Endothelial cell of umbilical vein (primary cell): ENCODE measurements around the gene FRMD6. TPM values are rescaled to one million over a fixed set of nuclear protein-coding genes. Genes with fewer than 3 reads are reported as not detected.

Experiments
- BruUV-seq: library from RNA; stranded (reverse); fragments of 400-500 nt; replicated peaks from 2 replicates; lab custom pipeline; 2021; lab: Mats Ljungman, UMichigan
- CTCF ChIA-PET: fragments of 300-600, 350-600 bp; sonication (Branson Sonifier 250); formaldehyde crosslinking; loops from one replicate; lab custom pipeline; 2021; ENCODE audit warnings: antibody characterized with exemption, inconsistent platforms; lab: Charles Lee
- POLR2A ChIA-PET: fragments of 300-600, 350-600 bp; sonication (Branson Sonifier 250); formaldehyde crosslinking; loops from one replicate; lab custom pipeline; 2021; ENCODE audit warnings: antibody characterized with exemption, inconsistent platforms; lab: Charles Lee
- DNase-seq: peaks from one replicate; pipeline ENCODE4 v3.0.0-alpha.2; 2011; ENCODE audit warnings: low read depth, low spot score
- FAIRE-seq: peaks from 2 replicates; lab custom pipeline; 2011; peaks lifted over from hg19 to GRCh38; lab: Jason Lieb, UNC
- H2AFZ ChIP-seq: 2 replicates; pipeline ENCODE4 v1.6.0; 2012; ENCODE audit warnings: low read depth, low read length, control low read depth, inconsistent platforms
- H3K27ac ChIP-seq: 2 replicates; pipeline ENCODE4 v1.5.1; 2011; ENCODE audit warnings: low read depth, mild to moderate bottlenecking, control low read depth, low read length, moderate library complexity; ENCODE audit not compliant: insufficient read depth
- H3K27me3 ChIP-seq, 2 experiments: 2 replicates each; pipeline versions ENCODE4 v1.6.0 to v1.6.1; 2011; ENCODE audit warnings: low read length in 2 of 2, mixed read lengths in 1 of 2; ENCODE audit not compliant: control insufficient read depth in 2 of 2, insufficient read depth in 2 of 2
- H3K36me3 ChIP-seq, 2 experiments: 2 replicates in 1 of 2; 3 replicates in 1 of 2; pipeline ENCODE4 v1.5.1; 2011; ENCODE audit warnings: low read length in 2 of 2, mild to moderate bottlenecking in 1 of 2, moderate library complexity in 1 of 2; ENCODE audit not compliant: control insufficient read depth in 2 of 2, insufficient read depth in 2 of 2; ENCODE audit errors: extremely low read depth in 1 of 2
- H3K4me1 ChIP-seq: 3 replicates; pipeline ENCODE4 v1.5.1; 2011; ENCODE audit warnings: mild to moderate bottlenecking, low read length; ENCODE audit not compliant: control insufficient read depth, insufficient read depth; ENCODE audit errors: extremely low read depth
- H3K4me2 ChIP-seq: 2 replicates; pipeline ENCODE4 v1.6.1; 2011; ENCODE audit warnings: low read length, control low read depth, mixed read lengths; ENCODE audit not compliant: insufficient read depth
- H3K4me3 ChIP-seq, 3 experiments: fragments of 200-600 bp in 1 of 3; sonication (generic), shearing (Covaris generic) in 1 of 3; replicated peaks in 1 of 3; 2 replicates each; pipeline ENCODE4 v1.5.1; 2011 to 2016; ENCODE audit warnings: control low read depth in 3 of 3, low read length in 3 of 3, mild to moderate bottlenecking in 2 of 3, inconsistent platforms in 1 of 3, low read depth in 1 of 3, moderate library complexity in 1 of 3; ENCODE audit not compliant: insufficient read depth in 1 of 3
- H3K79me2 ChIP-seq: 2 replicates; pipeline ENCODE4 v1.6.0; 2012; ENCODE audit warnings: low read length, inconsistent platforms; ENCODE audit not compliant: control insufficient read depth, insufficient read depth
- H3K9ac ChIP-seq: replicated peaks from 2 replicates; pipeline ENCODE3; 2011; ENCODE audit warnings: low read length, control low read depth; ENCODE audit not compliant: insufficient read depth; ENCODE audit errors: extremely low read depth
- H3K9me1 ChIP-seq: replicated peaks from 3 replicates; pipeline ENCODE4 v1.6.0; 2011; ENCODE audit warnings: mild to moderate bottlenecking, low read length; ENCODE audit not compliant: control insufficient read depth, insufficient read depth; ENCODE audit errors: extremely low read depth
- H3K9me3 ChIP-seq: replicated peaks from 2 replicates; pipeline ENCODE4 v1.5.1; 2012; ENCODE audit warnings: low read length, inconsistent platforms; ENCODE audit not compliant: control insufficient read depth, insufficient read depth
- H4K20me1 ChIP-seq: replicated peaks from 2 replicates; pipeline ENCODE3; 2011; ENCODE audit warnings: mild to moderate bottlenecking, low read length; ENCODE audit not compliant: control insufficient read depth, insufficient read depth; ENCODE audit errors: extremely low read depth
- EZH2 ChIP-seq: IDR thresholded peaks from 2 replicates; pipeline ENCODE4 v1.6.1; 2012; ENCODE audit warnings: borderline replicate concordance, low read depth, mild to moderate bottlenecking, moderate library complexity, low read length, inconsistent platforms; ENCODE audit not compliant: severe bottlenecking
- FOS ChIP-seq: IDR thresholded peaks from 2 replicates; pipeline ENCODE4 v1.6.1; 2011; ENCODE audit warnings: mild to moderate bottlenecking, low read length, moderate library complexity, borderline replicate concordance; ENCODE audit not compliant: insufficient read depth
- GATA2 ChIP-seq: IDR thresholded peaks from 2 replicates; pipeline ENCODE4 v1.7.0; 2011; ENCODE audit warnings: low read depth, mild to moderate bottlenecking, moderate library complexity, mixed read lengths, low read length; ENCODE audit not compliant: insufficient read length, insufficient read depth
- JUN ChIP-seq: IDR thresholded peaks from 2 replicates; pipeline ENCODE4 v1.6.1; 2011; ENCODE audit warnings: borderline replicate concordance, low read depth; ENCODE audit not compliant: insufficient read length, insufficient read depth
- MYC ChIP-seq: IDR thresholded peaks from one replicate; pipeline ENCODE4 v1.6.1; 2011; ENCODE audit warnings: mild to moderate bottlenecking, low read depth, low read length
- POLR2A ChIP-seq: IDR thresholded peaks from 2 replicates; pipeline ENCODE4 v1.6.1; 2012; ENCODE audit warnings: low read depth, mild to moderate bottlenecking, control low read depth, low read length
- POLR2AphosphoS5 ChIP-seq: IDR thresholded peaks from 2 replicates; pipeline ENCODE4 v1.6.1; 2012; ENCODE audit warnings: low read depth, mild to moderate bottlenecking, control low read depth, low read length, moderate library complexity; ENCODE audit not compliant: insufficient read depth
- dilution Hi-C: fragments of 300-500 bp; cut with MboI; formaldehyde crosslinking; loops from one replicate; pipeline ENCODE4 v1.15.0; 2019; ENCODE audit warnings: low sequenced_read_pairs; ENCODE audit not compliant: extremely low pct_ligation_motif_present
- intact Hi-C: fragments of 100-400 bp; cut with micrococcal nuclease; formaldehyde crosslinking; loops from one replicate; pipeline ENCODE4 v1.10.0; 2022
- polyA plus RNA-seq, 4 experiments: library from polyadenylated mRNA; depleted of rRNA in 3 of 4; stranded (reverse) in 3 of 4; unstranded in 1 of 4; fragments of >200 nt; gene quantifications; 2 replicates each; pipeline versions ENCODE4 v1.2.1 to v1.2.3, GENCODE V29; 2011 to 2012; ENCODE audit warnings: missing spikeins in 1 of 4
- total RNA-seq: library from RNA; stranded (reverse); gene quantifications from 2 replicates; pipeline ENCODE4 v1.2.3, GENCODE V29; 2021
- TF ChIP-seq, protein P1 (sequence below), 2 donors: IDR thresholded peaks; 1 replicate in 1 of 2; 2 replicates in 1 of 2; pipeline ENCODE4 v1.5.1; 2011; ENCODE audit warnings: low read length in 2 of 2, mild to moderate bottlenecking in 2 of 2, moderate library complexity in 2 of 2, control low read depth in 1 of 2, inconsistent platforms in 1 of 2, low read depth in 1 of 2; ENCODE audit not compliant: insufficient read depth in 1 of 2; ENCODE audit errors: extremely low read depth in 1 of 2
- TF ChIP-seq, protein P2 (sequence below): IDR thresholded peaks from 2 replicates; pipeline ENCODE4 v1.6.1; 2011; ENCODE audit not compliant: insufficient read depth, insufficient read length

FRMD6 gene
- total and polyA plus RNA-seq, 2 donors (not counting 3 experiments of a cell fraction or from before 2014, with no cell fraction given) = 69.0 to 97.1 TPM

DNA sequence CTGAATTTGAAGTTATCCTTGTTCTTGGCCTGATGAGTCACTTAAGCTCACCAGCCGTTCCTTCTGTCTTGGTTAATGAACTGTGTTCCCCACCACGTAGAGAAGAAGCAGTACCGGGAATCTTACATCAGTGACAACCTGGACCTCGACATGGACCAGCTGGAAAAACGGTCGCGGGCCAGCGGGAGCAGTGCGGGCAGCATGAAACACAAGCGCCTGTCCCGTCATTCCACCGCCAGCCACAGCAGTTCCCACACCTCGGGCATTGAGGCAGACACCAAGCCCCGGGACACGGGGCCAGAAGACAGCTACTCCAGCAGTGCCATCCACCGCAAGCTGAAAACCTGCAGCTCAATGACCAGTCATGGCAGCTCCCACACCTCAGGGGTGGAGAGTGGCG lies 68.2 kb downstream of the FRMD6 start:
- ChIA-PET CTCF (no interaction called here), POLR2A (no interaction called here)
- intact Hi-C loops (loop anchor here (5.0 kb wide), 1 partner anchor 438 kb away; no protein-coding TSS in a partner anchor), dilution Hi-C loops (no loop called here)
- no TSS peak for BruUV-seq
- no peak overlapping the region for H3K27ac ChIP-seq
- TF ChIP-seq GATA2 (no peak), POLR2A (no peak), POLR2AphosphoS5 (no peak), EZH2 (no peak), MYC (no peak), FOS (no peak), JUN (no peak)
- TF ChIP-seq, protein P1, sequence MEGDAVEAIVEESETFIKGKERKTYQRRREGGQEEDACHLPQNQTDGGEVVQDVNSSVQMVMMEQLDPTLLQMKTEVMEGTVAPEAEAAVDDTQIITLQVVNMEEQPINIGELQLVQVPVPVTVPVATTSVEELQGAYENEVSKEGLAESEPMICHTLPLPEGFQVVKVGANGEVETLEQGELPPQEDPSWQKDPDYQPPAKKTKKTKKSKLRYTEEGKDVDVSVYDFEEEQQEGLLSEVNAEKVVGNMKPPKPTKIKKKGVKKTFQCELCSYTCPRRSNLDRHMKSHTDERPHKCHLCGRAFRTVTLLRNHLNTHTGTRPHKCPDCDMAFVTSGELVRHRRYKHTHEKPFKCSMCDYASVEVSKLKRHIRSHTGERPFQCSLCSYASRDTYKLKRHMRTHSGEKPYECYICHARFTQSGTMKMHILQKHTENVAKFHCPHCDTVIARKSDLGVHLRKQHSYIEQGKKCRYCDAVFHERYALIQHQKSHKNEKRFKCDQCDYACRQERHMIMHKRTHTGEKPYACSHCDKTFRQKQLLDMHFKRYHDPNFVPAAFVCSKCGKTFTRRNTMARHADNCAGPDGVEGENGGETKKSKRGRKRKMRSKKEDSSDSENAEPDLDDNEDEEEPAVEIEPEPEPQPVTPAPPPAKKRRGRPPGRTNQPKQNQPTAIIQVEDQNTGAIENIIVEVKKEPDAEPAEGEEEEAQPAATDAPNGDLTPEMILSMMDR (IDR thresholded peaks at IDR 0.05; ENCODE audit: extremely low read depth in 1 of 2, insufficient read depth in 1 of 2, low read depth in 1 of 2, low read length in 2 of 2) = no peak
- TF ChIP-seq, protein P2, sequence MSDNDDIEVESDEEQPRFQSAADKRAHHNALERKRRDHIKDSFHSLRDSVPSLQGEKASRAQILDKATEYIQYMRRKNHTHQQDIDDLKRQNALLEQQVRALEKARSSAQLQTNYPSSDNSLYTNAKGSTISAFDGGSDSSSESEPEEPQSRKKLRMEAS = no peak
- H3K9me1 ChIP-seq = no peaks in the 10 kb centered on the region
- H3K9ac ChIP-seq = no peak overlapping the region
- no peaks in the 10 kb centered on the region for H3K27me3 ChIP-seq
- no peak overlapping the region for H3K4me2 ChIP-seq
- no peak for FAIRE-seq
- H3K4me1 ChIP-seq = no peaks in the 10 kb centered on the region
- no peak overlapping the region for H3K4me3 ChIP-seq
- no peaks in the 10 kb centered on the region for H4K20me1 ChIP-seq
- DNase-seq = no peak
- peaks cover 48 to 64% of the 10 kb centered on the region in 2 experiments for H3K36me3 ChIP-seq
- H3K9me3 ChIP-seq = no peaks in the 10 kb centered on the region
- H2AFZ ChIP-seq = no peak overlapping the region
- no peaks in the 10 kb centered on the region for H3K79me2 ChIP-seq
